ENCODE measurements around the gene RFX8. TPM values are rescaled to one million over a fixed set of nuclear protein-coding genes. Genes with fewer than 3 reads are reported as not detected.

RFX8 gene
- total and polyA plus RNA-seq, 2 donors (not counting 3 experiments of a cell fraction or from before 2014, with no cell fraction given): 0.21 to 1.00 TPM

DNA sequence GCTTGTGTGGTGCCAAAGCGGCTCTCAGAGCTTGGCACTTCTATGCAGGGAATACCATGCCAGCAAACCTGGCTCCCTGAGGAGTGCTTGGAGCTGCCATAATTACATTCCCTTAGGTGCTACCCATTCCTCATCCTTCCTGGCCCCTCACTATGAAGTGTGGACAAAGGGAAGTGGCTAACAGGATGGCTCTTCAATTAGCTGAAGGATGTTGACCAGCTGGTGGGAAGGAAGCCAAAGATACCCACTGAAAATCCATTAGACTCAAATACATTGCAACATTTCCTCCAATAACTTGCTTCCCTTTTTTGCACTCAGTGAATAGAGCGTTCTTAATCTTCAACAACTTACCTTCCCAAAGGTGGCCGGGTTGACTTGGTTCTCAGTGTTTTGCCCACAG, 8.5 kb downstream of the RFX8 start:
- Histone ChIP-seq H3K9me3 (replicated peaks; ENCODE audit: control insufficient read depth, insufficient read depth, low read length) (no peaks in the 10 kb centered on the region), H3K4me2 (ENCODE audit: insufficient read depth, low read length) (no peak overlapping the region), H3K4me1 (ENCODE audit: control insufficient read depth, extremely low read depth, insufficient read depth, low read length) (peaks cover 39% of the 10 kb centered on the region), H3K36me3 (ENCODE audit: control insufficient read depth in 2 of 2, extremely low read depth in 1 of 2, insufficient read depth in 2 of 2, low read length in 2 of 2) (no peaks in the 10 kb centered on the region), H4K20me1 (replicated peaks; ENCODE audit: control insufficient read depth, extremely low read depth, insufficient read depth, low read length) (no peaks in the 10 kb centered on the region), H3K9me1 (replicated peaks; ENCODE audit: control insufficient read depth, extremely low read depth, insufficient read depth, low read length) (no peaks in the 10 kb centered on the region), H3K4me3 (replicated peaks in 1 of 3; ENCODE audit: insufficient read depth in 1 of 3, low read depth in 1 of 3, low read length in 3 of 3) (no peak overlapping the region), H3K9ac (replicated peaks; ENCODE audit: extremely low read depth, insufficient read depth, low read length) (no peak overlapping the region), H3K27me3 (ENCODE audit: control insufficient read depth in 2 of 2, insufficient read depth in 2 of 2, low read length in 2 of 2) (no peaks in the 10 kb centered on the region), H2AFZ (ENCODE audit: low read depth, low read length) (no peak overlapping the region), H3K27ac (ENCODE audit: insufficient read depth, low read depth, low read length) (no peak overlapping the region), H3K79me2 (ENCODE audit: control insufficient read depth, insufficient read depth, low read length) (no peaks in the 10 kb centered on the region)
- POLR2A ChIA-PET: no interaction called here
- DNase-seq (ENCODE audit: low read depth, low spot score): peak; percentile 49
- FAIRE-seq: no peak
- intact Hi-C loops (cut with micrococcal nuclease) (no loop called here), dilution Hi-C loops (cut with MboI; ENCODE audit: extremely low pct_ligation_motif_present, low sequenced_read_pairs) (no loop called here)
- TF ChIP-seq POLR2AphosphoS5 (IDR thresholded peaks at IDR 0.05; ENCODE audit: insufficient read depth, low read depth, low read length) (no peak), FOS (IDR thresholded peaks at IDR 0.05; ENCODE audit: borderline replicate concordance, insufficient read depth, low read length) (no peak), MYC (IDR thresholded peaks at IDR 0.05; ENCODE audit: low read depth, low read length) (no peak), EZH2 (IDR thresholded peaks at IDR 0.05; ENCODE audit: borderline replicate concordance, low read depth, low read length, severe bottlenecking) (no peak), GATA2 (IDR thresholded peaks at IDR 0.05; ENCODE audit: insufficient read depth, insufficient read length, low read depth, low read length) (no peak), POLR2A (IDR thresholded peaks at IDR 0.05; ENCODE audit: low read depth, low read length) (no peak), JUN (IDR thresholded peaks at IDR 0.05; ENCODE audit: borderline replicate concordance, insufficient read depth, insufficient read length, low read depth) (no peak)
- TF ChIP-seq, protein P1, sequence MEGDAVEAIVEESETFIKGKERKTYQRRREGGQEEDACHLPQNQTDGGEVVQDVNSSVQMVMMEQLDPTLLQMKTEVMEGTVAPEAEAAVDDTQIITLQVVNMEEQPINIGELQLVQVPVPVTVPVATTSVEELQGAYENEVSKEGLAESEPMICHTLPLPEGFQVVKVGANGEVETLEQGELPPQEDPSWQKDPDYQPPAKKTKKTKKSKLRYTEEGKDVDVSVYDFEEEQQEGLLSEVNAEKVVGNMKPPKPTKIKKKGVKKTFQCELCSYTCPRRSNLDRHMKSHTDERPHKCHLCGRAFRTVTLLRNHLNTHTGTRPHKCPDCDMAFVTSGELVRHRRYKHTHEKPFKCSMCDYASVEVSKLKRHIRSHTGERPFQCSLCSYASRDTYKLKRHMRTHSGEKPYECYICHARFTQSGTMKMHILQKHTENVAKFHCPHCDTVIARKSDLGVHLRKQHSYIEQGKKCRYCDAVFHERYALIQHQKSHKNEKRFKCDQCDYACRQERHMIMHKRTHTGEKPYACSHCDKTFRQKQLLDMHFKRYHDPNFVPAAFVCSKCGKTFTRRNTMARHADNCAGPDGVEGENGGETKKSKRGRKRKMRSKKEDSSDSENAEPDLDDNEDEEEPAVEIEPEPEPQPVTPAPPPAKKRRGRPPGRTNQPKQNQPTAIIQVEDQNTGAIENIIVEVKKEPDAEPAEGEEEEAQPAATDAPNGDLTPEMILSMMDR (IDR thresholded peaks at IDR 0.05; ENCODE audit: extremely low read depth in 1 of 2, insufficient read depth in 1 of 2, low read depth in 1 of 2, low read length in 2 of 2): no peak
- TF ChIP-seq, protein P2, sequence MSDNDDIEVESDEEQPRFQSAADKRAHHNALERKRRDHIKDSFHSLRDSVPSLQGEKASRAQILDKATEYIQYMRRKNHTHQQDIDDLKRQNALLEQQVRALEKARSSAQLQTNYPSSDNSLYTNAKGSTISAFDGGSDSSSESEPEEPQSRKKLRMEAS (IDR thresholded peaks at IDR 0.05; ENCODE audit: insufficient read depth, insufficient read length): no peak
- CTCF ChIA-PET: interaction anchor here (1.1 to 1.4 kb wide), 2 partner anchors 9 to 365 kb away, joined by 3 to 4 read pairs; partner anchors contain the start of gene RFX8
- no TSS peak for BruUV-seq (replicated peaks)

All from endothelial cell of umbilical vein (primary cell).